Measurements from ENCODE around the gene ALOX5AP. TPM values are rescaled to one million over a fixed set of nuclear protein-coding genes. Genes with fewer than 3 reads are reported as not detected.

ALOX5AP gene
- total RNA-seq, 1 experiment from 2014 or later = 1.6 TPM

DNA sequence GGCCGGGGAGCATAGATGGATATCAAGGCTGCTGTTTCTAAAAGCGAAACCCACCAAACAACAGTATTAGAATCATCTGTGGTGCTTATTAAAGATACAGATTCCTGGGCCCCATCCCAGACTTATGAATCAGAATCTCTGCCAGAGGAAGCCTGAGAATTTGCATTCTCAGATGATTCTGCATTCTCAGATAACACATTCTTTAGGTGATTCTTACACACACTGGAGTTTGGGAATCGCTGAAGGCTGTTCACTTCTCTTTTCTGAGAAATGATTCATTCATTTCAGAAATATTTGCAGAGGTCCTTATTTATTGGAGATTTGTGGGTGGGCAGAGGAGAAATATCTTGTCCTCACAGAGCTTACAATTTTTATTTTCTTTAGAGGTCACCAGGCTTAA lies 24.4 kb downstream of the ALOX5AP start:
- DNase-seq (ENCODE audit: low read depth) = peak; percentile 44

DNA sequence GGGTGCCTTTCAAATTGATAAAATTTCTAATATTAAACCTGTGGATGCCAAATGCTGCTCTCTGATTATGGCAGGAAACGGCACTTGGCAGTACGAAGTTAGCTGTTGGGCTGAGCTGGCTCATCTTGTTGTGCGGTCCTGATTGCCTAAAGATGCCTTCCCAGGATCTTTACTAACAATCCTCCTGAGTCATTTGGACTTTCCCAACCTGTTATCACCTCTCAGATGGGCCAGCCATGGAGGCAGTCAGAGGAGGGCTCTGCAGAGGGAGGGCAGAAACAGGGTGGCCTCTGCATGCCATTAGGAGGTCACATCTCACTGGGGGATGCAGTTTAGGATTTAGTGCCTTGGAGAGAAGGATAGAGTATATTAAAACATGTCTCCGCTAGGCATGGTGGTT lies 27.3 kb downstream of the ALOX5AP start:
- no peak for DNase-seq (ENCODE audit: low read depth)

DNA sequence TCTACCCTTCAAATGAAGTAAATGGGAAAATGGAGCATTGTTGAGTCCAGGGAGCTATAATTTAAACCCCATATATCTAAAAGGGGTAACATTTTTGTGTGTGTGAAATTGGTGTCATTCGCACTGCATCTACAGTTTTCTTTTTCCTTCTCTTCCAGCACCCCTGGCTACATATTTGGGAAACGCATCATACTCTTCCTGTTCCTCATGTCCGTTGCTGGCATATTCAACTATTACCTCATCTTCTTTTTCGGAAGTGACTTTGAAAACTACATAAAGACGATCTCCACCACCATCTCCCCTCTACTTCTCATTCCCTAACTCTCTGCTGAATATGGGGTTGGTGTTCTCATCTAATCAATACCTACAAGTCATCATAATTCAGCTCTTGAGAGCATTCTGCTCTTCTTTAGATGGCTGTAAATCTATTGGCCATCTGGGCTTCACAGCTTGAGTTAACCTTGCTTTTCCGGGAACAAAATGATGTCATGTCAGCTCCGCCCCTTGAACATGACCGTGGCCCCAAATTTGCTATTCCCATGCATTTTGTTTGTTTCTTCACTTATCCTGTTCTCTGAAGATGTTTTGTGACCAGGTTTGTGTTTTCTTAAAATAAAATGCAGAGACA lies 28.6 kb downstream of the ALOX5AP start:
- no peak for DNase-seq (ENCODE audit: low read depth)

DNA sequence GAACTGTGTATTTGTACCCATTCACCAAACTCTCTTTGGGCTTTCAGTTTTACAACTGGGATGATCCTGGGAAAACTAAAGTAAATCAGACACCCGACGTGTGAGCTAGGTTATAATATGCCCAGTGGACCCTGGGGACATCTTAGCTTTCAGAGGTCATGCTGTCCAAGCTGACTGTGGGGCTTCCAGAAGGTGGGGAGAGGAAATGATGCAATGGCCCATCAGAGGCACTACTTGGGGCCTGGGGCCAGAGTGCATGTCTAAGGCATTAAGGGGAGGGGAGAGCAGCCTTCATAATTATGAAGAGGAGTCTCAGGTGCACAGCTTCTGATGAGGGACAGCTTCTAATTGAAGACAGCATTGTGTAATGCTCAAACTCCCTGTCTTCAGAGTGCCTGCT lies 30.9 kb downstream of the ALOX5AP start:
- no peak for DNase-seq (ENCODE audit: low read depth)

DNA sequence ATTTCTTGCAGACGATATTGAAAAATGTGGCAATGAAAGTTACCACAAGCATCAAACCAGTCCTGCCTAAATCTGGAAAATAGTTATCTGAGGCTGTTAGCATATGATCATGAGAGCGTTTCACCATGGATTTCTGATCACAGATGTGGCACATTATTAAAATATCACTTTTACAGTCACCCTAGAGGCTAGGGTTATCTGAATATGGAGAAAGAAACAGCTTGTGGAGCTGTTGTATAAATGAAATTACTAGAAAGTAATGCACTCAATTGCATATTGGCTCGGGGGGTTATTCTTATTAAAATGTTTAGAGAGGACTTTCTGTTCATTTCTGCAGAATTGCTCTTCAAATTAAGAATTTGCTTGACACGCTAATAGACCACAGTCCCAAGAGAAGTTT lies 35.6 kb downstream of the ALOX5AP start:
- DNase-seq (ENCODE audit: low read depth) = no peak

DNA sequence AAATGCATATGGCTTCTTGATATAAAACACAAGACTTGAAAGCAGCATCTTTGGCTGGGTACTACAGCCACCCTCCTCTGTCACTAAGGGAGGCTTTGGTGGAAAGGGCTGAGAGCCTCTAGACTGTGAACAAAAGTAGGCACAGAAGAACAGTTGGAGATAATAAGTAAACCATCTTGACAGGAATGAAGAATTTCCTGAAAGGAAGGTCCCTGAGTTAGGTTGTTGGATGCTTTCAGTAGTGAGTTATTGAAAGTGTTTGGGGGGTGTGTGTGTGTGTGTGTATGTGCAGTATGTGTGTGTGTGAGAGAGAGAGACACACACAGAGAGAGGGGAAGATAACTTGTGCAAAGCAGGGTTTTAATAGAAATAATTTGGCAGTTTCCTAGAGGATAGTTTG lies 38.2 kb downstream of the ALOX5AP start:
- DNase-seq (ENCODE audit: low read depth) = no peak

DNA sequence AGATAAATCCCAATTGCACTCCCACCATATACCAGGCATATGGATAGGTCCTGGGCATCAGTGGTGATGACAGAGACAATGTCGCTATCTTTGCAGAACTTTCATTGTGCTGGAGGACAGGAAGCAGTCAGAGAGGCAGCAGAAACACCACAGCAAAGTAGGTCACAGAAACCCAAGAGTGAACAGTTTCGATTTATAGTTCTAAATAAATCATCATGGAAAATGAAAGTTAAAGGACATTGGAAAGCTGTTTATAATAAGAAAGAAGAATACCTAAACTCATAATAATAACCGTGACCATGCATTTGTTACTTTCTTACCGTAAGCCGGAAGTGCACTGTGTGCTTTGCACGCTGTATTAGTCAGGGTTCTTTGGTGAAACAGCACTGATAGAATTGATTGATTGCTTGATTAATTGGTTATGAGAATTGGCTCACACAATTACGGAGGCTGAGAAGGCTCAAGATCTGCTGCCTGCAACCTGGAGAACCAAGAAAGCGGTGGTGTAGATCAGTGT lies 38.9 kb downstream of the ALOX5AP start:
- no peak for DNase-seq (ENCODE audit: low read depth)

DNA sequence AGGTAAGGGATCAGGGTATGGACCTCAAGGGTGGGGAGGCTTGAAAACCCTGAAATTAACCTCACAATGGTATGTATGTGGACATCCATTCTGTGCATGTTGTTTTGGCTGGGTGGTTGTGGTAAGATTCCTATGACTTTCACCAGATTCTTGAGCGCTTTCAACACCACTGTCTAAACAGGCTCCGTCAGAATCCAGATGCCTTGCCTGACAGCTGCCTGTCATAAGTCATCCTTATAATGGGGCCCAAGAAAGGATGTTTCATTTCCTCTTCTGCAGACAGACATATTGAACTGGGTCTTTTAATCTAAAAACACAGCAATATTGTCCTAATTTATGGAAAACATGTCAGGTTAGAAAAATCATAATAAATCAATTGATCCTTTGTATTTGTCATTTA lies 41.3 kb downstream of the ALOX5AP start:
- peak; percentile 58 for DNase-seq (ENCODE audit: low read depth)

DNA sequence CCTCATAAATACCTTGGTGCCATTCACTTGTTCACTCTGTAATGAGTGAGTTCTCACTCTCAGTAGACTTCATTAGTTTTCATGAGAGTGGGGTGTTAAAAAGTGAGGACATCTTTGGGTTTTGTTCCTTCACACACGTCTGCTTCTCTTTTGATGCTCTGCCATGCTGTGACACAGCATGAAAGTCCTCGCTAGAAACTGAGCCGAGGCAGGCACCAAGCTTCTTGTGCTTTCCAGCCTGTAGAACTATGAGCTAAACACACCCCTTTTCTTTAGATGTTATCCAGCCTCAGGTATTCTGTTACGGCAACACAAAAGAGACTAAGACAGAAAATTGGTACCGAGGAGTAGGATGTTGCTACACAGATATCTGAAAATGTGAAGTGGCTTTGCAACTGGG lies 43.7 kb downstream of the ALOX5AP start:
- no peak for DNase-seq (ENCODE audit: low read depth)

DNA sequence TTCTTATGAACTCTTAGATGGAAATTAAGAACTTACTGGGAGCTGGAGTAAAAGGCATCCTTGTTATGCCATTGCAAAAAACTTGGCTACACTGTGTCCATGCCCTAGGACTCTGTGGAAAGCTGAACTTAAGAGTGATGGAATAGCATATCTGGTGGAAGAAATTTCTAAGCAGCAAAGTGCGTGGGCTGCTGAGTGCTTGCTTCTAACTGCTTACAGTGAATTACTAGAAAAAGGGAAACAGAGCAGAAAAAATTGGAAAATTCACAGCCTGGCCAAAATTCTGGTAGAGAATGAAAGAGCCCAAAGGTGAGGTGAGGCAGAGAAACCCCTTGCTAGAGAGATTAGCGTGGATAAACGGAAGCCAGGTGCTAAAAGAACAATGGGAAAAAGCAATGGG lies 44.3 kb downstream of the ALOX5AP start:
- no peak for DNase-seq (ENCODE audit: low read depth)

DNA sequence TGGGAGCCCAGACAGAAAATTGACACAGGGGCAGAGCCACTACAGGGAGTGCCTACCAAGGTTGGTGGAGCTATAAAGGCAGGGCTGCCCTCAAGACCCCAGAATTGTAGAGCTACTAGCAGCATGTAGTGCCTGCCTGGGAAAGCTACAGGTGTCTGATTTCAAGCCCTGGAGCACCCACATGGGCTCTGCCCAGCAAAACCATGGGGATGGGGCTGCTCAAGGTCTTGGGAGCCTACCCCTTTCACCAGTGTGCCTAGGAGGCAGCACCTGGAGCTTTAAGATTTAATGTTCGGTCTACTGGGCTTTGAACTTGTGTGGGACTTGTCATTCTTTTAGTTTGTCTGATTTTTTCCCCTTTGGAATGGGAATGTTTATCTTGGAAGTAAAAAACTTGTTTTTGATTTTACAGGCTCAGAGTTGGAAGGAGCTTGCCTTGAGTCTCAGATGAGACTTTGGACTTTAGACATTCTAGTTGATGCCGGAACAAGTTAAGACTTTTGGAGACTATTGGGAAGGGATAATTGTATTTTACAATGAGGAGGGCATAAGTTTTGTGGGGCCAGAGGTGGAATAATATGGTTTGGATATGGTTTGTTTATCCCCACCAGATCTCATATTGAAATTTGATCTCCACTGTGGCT lies 45.1 kb downstream of the ALOX5AP start:
- DNase-seq (ENCODE audit: low read depth) = no peak

DNA sequence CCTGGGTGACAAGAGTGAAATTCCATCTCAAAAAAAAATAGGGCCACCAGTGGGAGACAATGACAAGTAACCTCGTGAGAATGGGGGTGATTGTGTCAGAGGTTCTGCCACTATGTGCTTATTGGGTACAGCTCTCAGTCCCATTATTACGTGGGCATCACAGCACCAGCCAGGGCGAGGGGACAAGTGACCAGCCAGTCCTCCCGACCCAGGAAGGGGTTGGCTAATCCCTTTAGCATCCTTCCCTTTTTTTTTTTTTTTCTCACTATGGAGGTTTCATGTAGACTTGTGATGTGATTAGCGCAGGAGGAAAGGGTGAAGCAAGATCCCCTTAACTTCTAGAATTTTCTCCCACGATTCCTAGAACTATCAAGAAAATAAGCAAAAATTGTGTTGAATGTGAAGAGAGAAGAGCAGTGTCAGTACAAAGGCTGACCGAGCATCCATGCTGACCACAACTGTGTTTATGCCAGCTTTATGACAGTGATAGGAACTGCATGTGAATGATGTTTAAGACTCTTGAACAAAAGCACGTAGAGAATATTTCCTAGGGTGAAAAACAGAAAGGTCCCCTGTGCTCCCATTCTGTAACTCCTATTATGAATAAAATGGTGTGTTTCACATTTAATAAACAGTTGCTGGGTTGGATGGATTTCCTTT lies 50.0 kb downstream of the ALOX5AP start:
- no peak for DNase-seq (ENCODE audit: low read depth)

DNA sequence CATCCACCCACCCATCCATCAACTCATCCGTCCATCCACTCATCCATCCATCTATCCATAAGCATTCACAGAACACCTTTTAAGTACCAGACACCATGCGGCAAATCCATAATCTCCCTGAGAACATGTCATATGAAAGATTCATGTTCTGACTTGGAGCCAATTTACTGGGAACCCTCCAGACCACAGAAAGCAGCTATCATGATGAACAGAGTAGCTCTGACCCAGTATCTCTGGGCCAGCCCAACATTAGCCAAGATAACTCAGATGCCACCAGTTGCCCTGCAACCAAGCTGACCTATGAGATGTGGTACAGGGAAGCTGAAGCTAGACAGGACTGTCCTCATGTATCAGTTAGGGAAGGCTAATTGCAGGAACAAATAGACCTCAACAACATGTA lies 51.3 kb downstream of the ALOX5AP start:
- DNase-seq (ENCODE audit: low read depth) = no peak

DNA sequence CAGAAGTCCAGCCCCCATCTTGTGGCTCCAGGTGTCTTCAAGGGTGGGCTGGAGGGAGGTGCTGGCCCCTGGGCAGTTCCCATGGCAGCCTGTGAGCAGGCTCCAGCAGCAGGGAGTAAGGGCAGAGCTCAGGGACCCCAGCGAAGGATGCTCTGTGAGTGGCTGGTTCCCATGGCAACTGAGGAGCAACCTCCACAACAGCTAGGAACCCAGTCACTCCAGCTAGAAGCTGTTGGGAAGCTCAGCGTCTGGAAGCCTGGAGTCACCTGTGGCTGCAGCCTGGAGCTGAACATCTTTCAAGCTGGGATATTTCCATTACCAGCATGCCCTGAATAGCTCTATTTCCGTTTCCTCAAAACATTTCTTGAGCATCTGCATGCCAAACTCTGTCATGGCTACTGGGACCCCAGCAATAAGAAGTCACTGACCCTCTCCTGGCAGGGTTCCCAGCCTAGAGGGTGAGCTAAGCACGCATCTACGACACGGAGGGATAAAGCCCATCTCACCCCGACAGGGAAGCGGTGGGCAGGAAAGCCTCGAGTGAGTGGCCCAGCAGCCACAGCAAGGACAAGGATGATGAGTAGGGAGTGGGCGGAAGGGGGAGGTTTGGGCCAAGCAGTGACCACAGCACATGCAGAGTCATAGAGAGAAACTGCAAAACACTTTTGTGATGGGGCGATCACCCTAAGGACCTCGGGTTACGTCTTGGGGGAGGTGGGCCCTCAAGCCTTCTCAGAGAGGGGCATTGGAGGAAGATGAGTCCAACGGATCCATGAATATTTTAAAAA lies 52.6 kb downstream of the ALOX5AP start:
- DNase-seq (ENCODE audit: low read depth) = no peak

DNA sequence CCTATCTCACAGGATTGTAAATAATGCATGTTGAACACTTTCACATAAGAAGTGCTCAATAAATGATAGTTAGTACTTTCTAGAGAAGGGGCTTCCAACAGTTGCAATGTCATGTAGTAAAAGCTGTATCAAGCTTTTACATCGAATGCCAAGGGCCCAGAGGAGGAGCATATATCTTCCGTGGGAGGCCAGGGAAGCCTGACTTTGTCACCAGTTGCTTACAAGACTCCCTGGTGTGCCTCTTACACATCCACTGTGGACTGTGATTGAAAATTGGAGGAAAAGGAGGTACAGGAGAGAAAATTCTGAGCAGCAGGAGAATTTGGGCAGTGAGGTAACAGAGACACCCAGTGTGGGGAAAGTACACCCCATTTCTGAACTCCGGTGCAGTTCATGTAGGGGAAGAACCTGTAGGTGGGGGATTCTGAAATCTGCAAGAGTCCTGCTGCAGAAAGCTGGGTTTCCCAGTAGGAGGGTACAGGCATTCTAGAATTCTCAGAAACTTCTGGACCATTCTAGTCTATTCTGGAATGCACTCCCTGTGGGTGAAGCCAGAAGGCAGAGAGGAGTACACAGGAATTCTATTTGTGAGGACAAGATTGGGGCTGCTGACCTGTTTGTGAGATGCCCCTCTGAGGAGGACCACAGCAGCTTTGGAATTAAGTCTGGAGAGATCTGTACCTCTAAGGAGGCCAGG lies 54.0 kb downstream of the ALOX5AP start:
- DNase-seq (ENCODE audit: low read depth) = no peak

DNA sequence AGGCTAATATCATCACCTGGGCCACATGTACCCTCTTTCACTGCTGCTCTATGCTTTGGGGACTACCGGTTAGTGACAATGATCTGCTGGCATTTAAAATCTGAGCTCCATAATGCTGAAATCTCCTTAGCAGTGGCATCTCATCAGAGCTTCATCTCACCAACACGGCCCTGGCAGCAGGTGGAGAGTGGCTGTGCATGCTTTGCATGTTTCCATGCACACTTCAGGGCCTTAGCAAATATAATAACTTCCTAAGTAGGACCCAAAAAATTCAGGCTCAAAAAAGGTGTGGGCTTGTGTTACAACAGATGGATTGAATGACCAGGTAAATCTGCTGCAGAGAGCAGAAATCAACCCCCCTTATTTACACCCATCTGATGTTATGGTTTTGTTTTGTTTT lies 55.2 kb downstream of the ALOX5AP start:
- no peak for DNase-seq (ENCODE audit: low read depth)

DNA sequence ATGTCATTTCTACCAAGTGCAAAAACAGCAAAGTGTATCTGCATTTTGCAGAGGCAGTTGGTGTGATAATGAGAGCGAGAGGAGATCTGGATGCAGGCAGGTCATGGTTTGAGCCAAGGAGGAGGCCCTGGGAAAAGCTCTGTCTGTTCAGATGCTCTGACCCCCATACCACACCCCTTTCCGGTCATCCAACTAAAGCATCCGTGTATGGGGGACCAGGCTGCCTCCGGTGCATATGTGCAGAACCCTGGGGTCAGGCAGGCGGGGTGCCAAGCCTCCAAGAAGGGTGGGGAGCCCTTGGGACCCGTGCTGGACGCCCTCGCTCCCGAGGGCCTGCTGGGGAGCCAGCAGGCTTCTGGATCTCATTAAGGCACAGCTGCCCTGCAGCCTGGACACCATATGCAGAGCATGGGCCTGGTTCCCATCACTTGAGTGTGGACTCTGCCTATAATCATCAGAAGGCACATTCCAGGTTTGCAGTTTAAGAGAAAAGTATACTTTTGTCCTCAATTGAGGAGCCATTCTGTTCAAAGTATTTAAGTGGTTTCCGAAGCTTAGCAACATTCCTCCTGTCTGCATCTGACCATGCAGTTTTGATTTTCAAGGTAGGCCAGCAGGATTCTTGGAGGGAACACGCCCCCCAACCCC lies 56.1 kb downstream of the ALOX5AP start:
- DNase-seq (ENCODE audit: low read depth) = no peak

DNA sequence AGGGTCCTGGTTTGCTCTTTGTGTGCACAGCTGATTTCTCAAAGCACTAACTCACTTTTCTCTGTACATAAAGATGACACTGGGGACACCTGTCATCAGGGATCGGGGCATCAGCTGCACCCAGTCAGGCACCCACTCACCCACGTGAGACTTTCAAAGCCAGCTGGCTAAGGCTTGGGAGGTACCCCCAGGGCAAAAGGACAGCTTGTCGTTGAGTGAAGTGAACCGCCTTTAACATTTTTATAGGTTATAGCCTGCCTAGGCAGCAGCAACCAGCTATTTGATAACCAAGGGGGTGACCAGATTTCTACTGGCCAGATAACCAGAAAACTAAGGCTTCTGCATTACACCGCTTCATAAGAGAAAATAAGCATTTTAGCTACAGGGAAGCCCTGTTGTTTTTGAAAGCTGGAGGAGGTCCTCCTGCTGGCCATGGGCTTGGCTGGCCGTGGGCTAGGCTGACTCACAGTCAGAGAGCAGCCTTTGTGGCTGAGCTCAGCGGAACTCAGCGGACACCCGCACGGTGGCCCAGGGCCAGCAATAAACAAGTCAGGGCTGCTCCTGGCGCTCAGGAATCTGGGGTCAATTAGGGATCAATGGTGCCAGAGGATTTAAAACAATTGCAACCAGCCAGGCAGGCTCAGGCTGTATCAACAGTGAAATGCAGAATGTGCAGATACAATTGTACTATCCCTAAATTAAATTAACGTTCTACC lies 57.1 kb downstream of the ALOX5AP start:
- DNase-seq (ENCODE audit: low read depth) = peak; percentile 93

DNA sequence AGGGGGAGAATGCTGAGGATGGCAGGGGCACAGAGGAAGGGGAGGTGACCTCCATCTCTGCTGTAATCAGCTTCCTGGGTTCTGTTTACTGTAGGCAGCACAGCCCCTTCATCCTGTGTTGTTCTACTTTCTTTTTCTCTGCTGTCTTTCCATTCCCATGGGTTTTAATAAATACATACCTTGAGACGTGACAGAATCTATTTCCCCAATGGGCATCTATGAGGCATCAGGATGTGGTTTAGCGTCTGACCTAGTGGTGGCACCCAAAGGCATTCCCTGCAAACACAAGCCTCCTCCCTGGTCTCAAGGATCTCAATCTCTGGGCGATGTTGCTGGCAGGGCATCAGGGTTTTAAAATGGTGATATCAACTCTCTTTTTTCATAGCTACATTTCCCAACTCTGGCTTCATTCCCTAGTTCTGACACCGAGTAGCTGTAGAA lies 60.8 kb downstream of the ALOX5AP start:
- DNase-seq (ENCODE audit: low read depth) = peak; percentile 93

All from LHCN-M2 (cell line).